ENCODE data around the gene RRP12.
A peak's percentile ranks its signal among the peaks of the same experiment; 100 is the strongest.
"Not testable (repeated sequence)": the region's sequence is repeated elsewhere in the genome, so short reads cannot be mapped to it uniquely, and the experiment has no call there.

RRP12 gene

GRCh38 chr10:97400665-97401454, at the start of gene RRP12:
Gene RRP12, minus strand, starts transcription at chr10:97401340. Its CDS starts 109 bp downstream, at chr10:97401231.
- DNase-seq, result peak; percentile 88

GRCh38 chr10:97450828-97451227, 49.7 kb upstream of the RRP12 start:
- no peak for DNase-seq

- peak; percentile 68 for DNase-seq
Measured at GRCh38 chr10:97445722-97446639, 44.8 kb upstream of the RRP12 start, which contains the start of the genes EXOSC1 and ZDHHC16. Gene EXOSC1, minus strand, starts transcription at chr10:97446006. Its CDS starts 21 bp downstream, at chr10:97445985. Gene ZDHHC16, plus strand, starts transcription at chr10:97446175. Its CDS starts 5,501 bp downstream, at chr10:97451676.

- DNase-seq, result no peak
Measured at GRCh38 chr10:97445357-97445721, 44.2 kb upstream of the RRP12 start.

- DNase-seq, result no peak
Measured at GRCh38 chr10:97444212-97444611, 43.1 kb upstream of the RRP12 start.

- DNase-seq, result no peak
Measured at GRCh38 chr10:97442277-97442676, 41.1 kb upstream of the RRP12 start.

GRCh38 chr10:97435211-97435610, 34.1 kb upstream of the RRP12 start:
- DNase-seq, result no peak

GRCh38 chr10:97434557-97434956, 33.4 kb upstream of the RRP12 start:
- no peak for DNase-seq

- no peak for DNase-seq
Measured at GRCh38 chr10:97434055-97434454, 32.9 kb upstream of the RRP12 start.

GRCh38 chr10:97428572-97428981, 27.4 kb upstream of the RRP12 start:
- DNase-seq, result no peak

GRCh38 chr10:97427571-97428179, 26.5 kb upstream of the RRP12 start:
- no peak for DNase-seq

GRCh38 chr10:97426776-97427570, 25.8 kb upstream of the RRP12 start:
- no peak for DNase-seq

- DNase-seq, result peak; percentile 84
Measured at GRCh38 chr10:97425964-97426775, 25.0 kb upstream of the RRP12 start, which contains the start of gene PGAM1. Gene PGAM1, plus strand, starts transcription at chr10:97426191. Its CDS starts 117 bp downstream, at chr10:97426308.

- not testable (repeated sequence) for DNase-seq
Measured at GRCh38 chr10:97423757-97424098, 22.6 kb upstream of the RRP12 start.

GRCh38 chr10:97416565-97416964, 15.4 kb upstream of the RRP12 start:
- DNase-seq, result no peak

GRCh38 chr10:97412891-97413304, 11.8 kb upstream of the RRP12 start:
- no peak for DNase-seq

- no peak for DNase-seq
Measured at GRCh38 chr10:97411406-97411805, 10.3 kb upstream of the RRP12 start.

- DNase-seq, result no peak
Measured at GRCh38 chr10:97408496-97408992, 7.4 kb upstream of the RRP12 start.

- no peak for DNase-seq
Measured at GRCh38 chr10:97407952-97408248, 6.8 kb upstream of the RRP12 start.

GRCh38 chr10:97407211-97407951, 6.2 kb upstream of the RRP12 start:
- peak; percentile 16 for DNase-seq

- not testable (repeated sequence) for DNase-seq
Measured at GRCh38 chr10:97406483-97406882, 5.3 kb upstream of the RRP12 start.

All from NCI-H774 (cell line).